Kidney (tissue), 14 donors: ENCODE measurements around the gene REXO4. TPM values are rescaled to one million over a fixed set of nuclear protein-coding genes. Genes with fewer than 3 reads are reported as not detected.

Source experiments
- DNase-seq, 5 donors: peaks; one replicate each; pipeline ENCODE4 v3.0.0-alpha.2; 2013 to 2020
- FAIRE-seq: peaks from 2 replicates; lab custom pipeline; 2012; peaks lifted over from hg19 to GRCh38; lab: Jason Lieb, UNC
- H3K27ac ChIP-seq, 2 donors: one replicate each; pipeline ENCODE4 v1.7.0; 2013; ENCODE audit warnings: low read depth in 2 of 2, low read length in 2 of 2, inconsistent platforms in 1 of 2
- H3K27me3 ChIP-seq: one replicate; pipeline ENCODE4 v1.7.1; 2013; ENCODE audit warnings: low read length, inconsistent platforms; ENCODE audit not compliant: control insufficient read depth, insufficient read depth
- H3K36me3 ChIP-seq, 3 donors: one replicate each; pipeline versions ENCODE4 v1.7.0 to v1.7.1; 2013; ENCODE audit warnings: low read length in 3 of 3, control low read depth in 1 of 3, inconsistent platforms in 1 of 3; ENCODE audit not compliant: insufficient read depth in 3 of 3, control insufficient read depth in 2 of 3
- H3K4me1 ChIP-seq, 3 donors: one replicate each; pipeline versions ENCODE4 v1.7.0 to v1.7.1; 2013; ENCODE audit warnings: low read length in 3 of 3, inconsistent platforms in 1 of 3, low read depth in 1 of 3; ENCODE audit not compliant: control insufficient read depth in 2 of 3, insufficient read depth in 2 of 3
- H3K4me3 ChIP-seq, 3 donors: one replicate each; pipeline versions ENCODE4 v1.7.0 to v1.8.1; 2013; ENCODE audit warnings: low read length in 3 of 3, control low read depth in 1 of 3, inconsistent platforms in 1 of 3
- H3K9ac ChIP-seq, 3 donors: one replicate each; pipeline versions ENCODE4 v1.7.0 to v1.7.1; 2013; ENCODE audit warnings: low read length in 3 of 3, control low read depth in 1 of 3, inconsistent platforms in 1 of 3
- H3K9me3 ChIP-seq, 3 donors: one replicate each; pipeline versions ENCODE4 v1.7.0 to v1.7.1; 2013; ENCODE audit warnings: low read length in 3 of 3, control low read depth in 1 of 3, inconsistent platforms in 1 of 3; ENCODE audit not compliant: control insufficient read depth in 2 of 3, insufficient read depth in 1 of 3
- CTCF ChIP-seq: IDR thresholded peaks from 3 replicates; pipeline ENCODE4 v1.5.1; 2012; ENCODE audit warnings: mild to moderate bottlenecking, moderate library complexity, borderline replicate concordance; ENCODE audit not compliant: insufficient read depth; ENCODE audit errors: extremely low read depth
- intact Hi-C: fragments of 100-400 bp; cut with DNase I; formaldehyde crosslinking; loops from one replicate; pipeline ENCODE4 v1.11.1; 2022
- polyA plus RNA-seq: library from polyadenylated mRNA; stranded (reverse); fragments of 350-450 nt; fragmentation: Illumina TruSeq; extraction: RNeasy Lipid Tissue Mini Kit (QIAGEN cat#74804); gene quantifications from one replicate; pipeline ENCODE4 v1.2.3, GENCODE V29; 2014; ENCODE audit warnings: low read depth, low replicate concordance; ENCODE audit not compliant: insufficient read depth
- total RNA-seq: library from RNA; stranded (reverse); fragmentation: NEBNext Ultra II Directional; extraction: Animal tissue kit (Norgen Biotek cat#: 25700); gene quantifications from one replicate; pipeline ENCODE4 v1.2.1, GENCODE V29; 2021
- donor health status: control.
- donor health status: control.
- donor health status: control.
- donor health status: control.
- donor health status: control.
- donor health status: DM: yes; HTN: yes; CAD: no.
- donor health status: Normal renal cell carcinoma (clear cell type).

REXO4 gene
- total and polyA plus RNA-seq, 2 donors from 2014 or later = 17.5 to 18.6 TPM

DNA sequence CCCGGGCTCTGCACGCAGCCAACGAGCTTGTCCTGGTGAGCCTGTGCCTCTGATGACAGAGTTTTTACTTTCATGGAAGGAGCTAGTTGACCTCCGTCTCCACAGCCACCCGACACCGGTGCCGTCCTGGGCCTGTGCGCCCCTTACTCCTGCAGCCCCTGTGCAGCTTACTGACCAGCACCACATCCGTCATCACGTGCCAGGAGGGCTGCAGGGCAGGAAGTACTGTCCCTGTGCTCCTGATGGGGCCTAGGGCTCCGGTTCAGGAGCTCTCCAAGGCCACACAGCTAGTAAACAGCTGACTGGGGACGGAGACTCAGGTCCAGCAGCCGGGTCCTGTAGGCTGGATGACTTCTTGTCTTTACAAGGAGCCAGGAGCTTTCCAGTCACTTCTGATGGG, 31.5 kb downstream of the REXO4 start:
- Histone ChIP-seq H3K9ac (no peak overlapping the region), H3K4me1 (no peaks in the 10 kb centered on the region), H3K27ac (no peak overlapping the region), H3K36me3 (peaks cover 0 to 3% (median 0%) of the 10 kb centered on the region in 3 donors), H3K9me3 (peaks cover 0 to 4% (median 0%) of the 10 kb centered on the region in 3 donors), H3K27me3 (no peaks in the 10 kb centered on the region), H3K4me3 (no peak overlapping the region)
- no peak for DNase-seq
- intact Hi-C loops = no loop called here
- FAIRE-seq = no peak
- TF ChIP-seq CTCF = no peak

DNA sequence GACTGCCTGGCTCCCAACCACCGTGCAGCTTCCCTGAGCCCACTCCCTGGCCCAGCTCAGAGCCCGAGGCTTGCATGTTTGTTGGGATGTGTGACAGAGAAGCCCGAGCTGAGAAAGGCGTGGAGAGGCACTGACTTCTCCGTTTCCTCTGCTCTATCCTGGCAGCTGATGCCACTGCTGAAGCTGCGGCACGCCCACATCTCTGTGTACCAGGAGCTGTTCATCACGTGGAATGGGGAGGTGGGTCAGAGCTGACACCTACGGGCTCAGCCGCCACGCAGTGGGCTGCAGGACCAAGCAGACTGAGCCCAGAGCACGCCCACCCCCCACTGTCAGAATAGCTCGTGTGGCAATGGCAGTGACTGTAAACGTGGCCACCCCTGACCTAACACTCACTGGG, 32.4 kb downstream of the REXO4 start:
- H3K4me1 ChIP-seq = no peaks in the 10 kb centered on the region
- no peak overlapping the region for H3K4me3 ChIP-seq
- H3K27me3 ChIP-seq = no peaks in the 10 kb centered on the region
- FAIRE-seq (no peak), DNase-seq (no peak)
- intact Hi-C loops = no loop called here
- H3K27ac ChIP-seq = no peak overlapping the region
- no peak for TF ChIP-seq CTCF
- H3K9me3 ChIP-seq = peaks cover 0 to 4% (median 0%) of the 10 kb centered on the region in 3 donors
- H3K9ac ChIP-seq = no peak overlapping the region
- peaks cover 0 to 3% (median 0%) of the 10 kb centered on the region in 3 donors for H3K36me3 ChIP-seq

- FAIRE-seq (no peak), DNase-seq (no peak)
- peaks cover 0 to 3% (median 0%) of the 10 kb centered on the region in 3 donors for H3K36me3 ChIP-seq
- no peak overlapping the region for H3K4me3 ChIP-seq
- intact Hi-C loops = no loop called here
- H3K27ac ChIP-seq = no peak overlapping the region
- no peaks in the 10 kb centered on the region for H3K4me1 ChIP-seq
- H3K9ac ChIP-seq = no peak overlapping the region
- no peak for TF ChIP-seq CTCF
- H3K9me3 ChIP-seq = peaks cover 0 to 4% (median 0%) of the 10 kb centered on the region in 3 donors
- no peaks in the 10 kb centered on the region for H3K27me3 ChIP-seq
Observed at GRCh38 chr9:133384736-133385321, 33.0 kb downstream of the REXO4 start.
